K562 (cell line): ENCODE measurements around the gene FES. TPM values are rescaled to one million over a fixed set of nuclear protein-coding genes. Genes with fewer than 3 reads are reported as not detected.

Experiments
- AFF1 ChIP-seq, 2 experiments: fragments of 450-650 bp; IDR thresholded peaks; 2 replicates each; pipeline ENCODE4 v1.6.1; 2018; ENCODE audit warnings: mild to moderate bottlenecking in 2 of 2, low read depth in 1 of 2; ENCODE audit not compliant: partially characterized antibody in 2 of 2
- BRF2 ChIP-seq: IDR thresholded peaks from 3 replicates; pipeline ENCODE4 v1.6.1; 2011; ENCODE audit warnings: borderline replicate concordance, mild to moderate bottlenecking; ENCODE audit not compliant: insufficient read length, insufficient read depth
- E4F1 ChIP-seq: fragments of 250-450 bp; sonication (Bioruptor Pico); IDR thresholded peaks from 2 replicates; pipeline ENCODE4 v1.5.0; 2021; ENCODE audit warnings: mild to moderate bottlenecking, borderline replicate concordance
- FOXA1 ChIP-seq: fragments of 450-650 bp; IDR thresholded peaks from 2 replicates; pipeline ENCODE4 v1.6.1; 2016; ENCODE audit warnings: mild to moderate bottlenecking, borderline replicate concordance
- RBM14 ChIP-seq: fragments of 200-400 bp; formaldehyde crosslinking; IDR thresholded peaks from 2 replicates; pipeline ENCODE4 v1.6.1; 2018; ENCODE audit warnings: low read depth, mild to moderate bottlenecking, low read length, moderate library complexity, borderline replicate concordance; ENCODE audit not compliant: insufficient read depth
- UBTF ChIP-seq, 2 experiments: IDR thresholded peaks; 2 replicates each; pipeline ENCODE4 v1.6.1; 2012; ENCODE audit warnings: improper control_type of control experiment in 2 of 2, low read depth in 2 of 2, low read length in 2 of 2, borderline replicate concordance in 1 of 2
- ZNF316 ChIP-seq: fragments of 450-650 bp; IDR thresholded peaks from 2 replicates; pipeline ENCODE4 v1.6.1; 2016
- polyA plus RNA-seq, 8 experiments: library from polyadenylated mRNA; depleted of rRNA in 4 of 8; stranded (reverse) in 5 of 8; unstranded in 3 of 8; fragments of >200 nt; fragmentation: Nextera tagmentation in 2 of 8; fragmentation: Illumina TruSeq in 1 of 8; extraction: Ambion mirVana in 2 of 8; extraction: Trizol in 1 of 8; gene quantifications; 2 replicates each; pipeline versions ENCODE4 v1.2.1 to v1.2.3, GENCODE V29; 2011 to 2014; ENCODE audit warnings: inconsistent platforms in 1 of 8, missing spikeins in 1 of 8
- total RNA-seq, 7 experiments: library from RNA; depleted of rRNA in 6 of 7; stranded (reverse); fragments of >200 nt in 6 of 7; fragmentation: Illumina TruSeq in 2 of 7; extraction: Trizol in 2 of 7; gene quantifications; 2 replicates each; pipeline versions ENCODE4 v1.2.1 to v1.2.3, GENCODE V29; 2011 to 2021; ENCODE audit warnings: low replicate concordance in 1 of 7
- TF ChIP-seq, protein P1 (sequence below): fragments of 250-450 bp; sonication (Bioruptor Pico); IDR thresholded peaks from 2 replicates; pipeline ENCODE4 v1.4.0; 2020; ENCODE audit warnings: mild to moderate bottlenecking, moderate library complexity
- TF ChIP-seq, protein P2 (sequence below): fragments of 150-350 bp; conservative IDR thresholded peaks from 2 replicates; pipeline ENCODE4 v1.6.1; 2014; ENCODE audit warnings: low read length
- TF ChIP-seq, protein P3 (sequence below): fragments of 250-450 bp; sonication (Bioruptor Pico); IDR thresholded peaks from 2 replicates; pipeline ENCODE4 v1.5.0; 2021

FES gene
- total and polyA plus RNA-seq, 9 of the 15 experiments (the other 6 are each of a cell fraction or from before 2014, with no cell fraction given), result 0.38 to 2.6 (median 0.82) TPM

GRCh38 chr15:90836296-90836871 lies 47.9 kb upstream of the FES start (continued):
- TF ChIP-seq, protein P1, sequence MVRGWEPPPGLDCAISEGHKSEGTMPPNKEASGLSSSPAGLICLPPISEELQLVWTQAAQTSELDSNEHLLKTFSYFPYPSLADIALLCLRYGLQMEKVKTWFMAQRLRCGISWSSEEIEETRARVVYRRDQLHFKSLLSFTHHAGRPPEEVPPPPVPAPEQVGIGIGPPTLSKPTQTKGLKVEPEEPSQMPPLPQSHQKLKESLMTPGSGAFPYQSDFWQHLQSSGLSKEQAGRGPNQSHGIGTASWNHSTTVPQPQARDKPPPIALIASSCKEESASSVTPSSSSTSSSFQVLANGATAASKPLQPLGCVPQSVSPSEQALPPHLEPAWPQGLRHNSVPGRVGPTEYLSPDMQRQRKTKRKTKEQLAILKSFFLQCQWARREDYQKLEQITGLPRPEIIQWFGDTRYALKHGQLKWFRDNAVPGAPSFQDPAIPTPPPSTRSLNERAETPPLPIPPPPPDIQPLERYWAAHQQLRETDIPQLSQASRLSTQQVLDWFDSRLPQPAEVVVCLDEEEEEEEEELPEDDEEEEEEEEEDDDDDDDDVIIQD, result no peak
- TF ChIP-seq AFF1 (IDR thresholded peaks at IDR 0.05; ENCODE audit: low read depth in 1 of 2, partially characterized antibody in 2 of 2) (peak in 1 of 2 experiments; percentile 22), UBTF (IDR thresholded peaks at IDR 0.05; ENCODE audit: borderline replicate concordance in 1 of 2, low read depth in 2 of 2, low read length in 2 of 2) (no peak), ZNF316 (no peak), RBM14 (no peak), E4F1 (CRISPR knock-in tag) (no peak), FOXA1 (peak; percentile 74; the same call in 1 of the 2 replicates), BRF2 (no peak)
- TF ChIP-seq, protein P2, sequence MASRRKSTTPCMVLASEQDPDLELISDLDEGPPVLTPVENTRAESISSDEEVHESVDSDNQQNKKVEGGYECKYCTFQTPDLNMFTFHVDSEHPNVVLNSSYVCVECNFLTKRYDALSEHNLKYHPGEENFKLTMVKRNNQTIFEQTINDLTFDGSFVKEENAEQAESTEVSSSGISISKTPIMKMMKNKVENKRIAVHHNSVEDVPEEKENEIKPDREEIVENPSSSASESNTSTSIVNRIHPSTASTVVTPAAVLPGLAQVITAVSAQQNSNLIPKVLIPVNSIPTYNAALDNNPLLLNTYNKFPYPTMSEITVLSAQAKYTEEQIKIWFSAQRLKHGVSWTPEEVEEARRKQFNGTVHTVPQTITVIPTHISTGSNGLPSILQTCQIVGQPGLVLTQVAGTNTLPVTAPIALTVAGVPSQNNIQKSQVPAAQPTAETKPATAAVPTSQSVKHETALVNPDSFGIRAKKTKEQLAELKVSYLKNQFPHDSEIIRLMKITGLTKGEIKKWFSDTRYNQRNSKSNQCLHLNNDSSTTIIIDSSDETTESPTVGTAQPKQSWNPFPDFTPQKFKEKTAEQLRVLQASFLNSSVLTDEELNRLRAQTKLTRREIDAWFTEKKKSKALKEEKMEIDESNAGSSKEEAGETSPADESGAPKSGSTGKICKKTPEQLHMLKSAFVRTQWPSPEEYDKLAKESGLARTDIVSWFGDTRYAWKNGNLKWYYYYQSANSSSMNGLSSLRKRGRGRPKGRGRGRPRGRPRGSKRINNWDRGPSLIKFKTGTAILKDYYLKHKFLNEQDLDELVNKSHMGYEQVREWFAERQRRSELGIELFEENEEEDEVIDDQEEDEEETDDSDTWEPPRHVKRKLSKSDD, result no peak
- TF ChIP-seq, protein P3, sequence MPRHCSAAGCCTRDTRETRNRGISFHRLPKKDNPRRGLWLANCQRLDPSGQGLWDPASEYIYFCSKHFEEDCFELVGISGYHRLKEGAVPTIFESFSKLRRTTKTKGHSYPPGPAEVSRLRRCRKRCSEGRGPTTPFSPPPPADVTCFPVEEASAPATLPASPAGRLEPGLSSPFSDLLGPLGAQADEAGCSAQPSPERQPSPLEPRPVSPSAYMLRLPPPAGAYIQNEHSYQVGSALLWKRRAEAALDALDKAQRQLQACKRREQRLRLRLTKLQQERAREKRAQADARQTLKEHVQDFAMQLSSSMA (CRISPR knock-in tag), result no peak
